Tibial nerve (tissue), 4 donors: ENCODE data around the gene HGF. TPM values are rescaled to one million over a fixed set of nuclear protein-coding genes. Genes with fewer than 3 reads are reported as not detected.
"Not testable (repeated sequence)": the region's sequence is repeated elsewhere in the genome, so short reads cannot be mapped to it uniquely, and the experiment has no call there.

Source experiments
- DNase-seq, 2 donors: peaks; one replicate each; pipeline ENCODE4 v3.0.0-alpha.2; 2019; ENCODE audit warnings: low spot score in 2 of 2
- H3K27ac ChIP-seq, 4 donors: fragments of 200-600 bp; sonication (generic) in 3 of 4; one replicate each; pipeline ENCODE4 v1.5.1; 2017 to 2019; ENCODE audit warnings: mild to moderate bottlenecking in 1 of 4
- H3K27me3 ChIP-seq, 2 donors: fragments of 200-600 bp; sonication (generic) in 1 of 2; one replicate each; pipeline versions ENCODE4 v1.5.1 to v1.6.0; 2017 to 2019
- H3K36me3 ChIP-seq, 3 donors: fragments of 200-600 bp; sonication (generic); one replicate each; pipeline ENCODE4 v1.5.1; 2018 to 2019
- H3K4me1 ChIP-seq, 4 donors: fragments of 200-600 bp; sonication (generic) in 3 of 4; one replicate each; pipeline ENCODE4 v1.5.1; 2017 to 2019
- H3K4me3 ChIP-seq, 4 donors: fragments of 200-600 bp; sonication (generic) in 3 of 4; one replicate each; pipeline ENCODE4 v1.5.1; 2017 to 2019; ENCODE audit warnings: mild to moderate bottlenecking in 1 of 4, moderate library complexity in 1 of 4
- H3K9me3 ChIP-seq, 4 donors: fragments of 200-600 bp; sonication (generic) in 3 of 4; one replicate each; pipeline ENCODE4 v1.5.1; 2017 to 2019
- CTCF ChIP-seq, 5 experiments: fragments of 200-600 bp in 3 of 5; fragments of 450-650 bp in 2 of 5; sonication (generic) in 3 of 5; IDR thresholded peaks; one replicate each; pipeline ENCODE4 v1.5.1; 2016 to 2019; ENCODE audit warnings: antibody characterized with exemption in 5 of 5, mild to moderate bottlenecking in 3 of 5, moderate library complexity in 2 of 5
- EP300 ChIP-seq, 2 donors: sonication (generic); formaldehyde crosslinking; IDR thresholded peaks; one replicate each; pipeline ENCODE4 v1.6.1; 2017; ENCODE audit warnings: antibody characterized with exemption in 2 of 2, mild to moderate bottlenecking in 1 of 2
- POLR2A ChIP-seq, 2 donors: fragments of 450-650 bp; IDR thresholded peaks; one replicate each; pipeline ENCODE4 v1.6.1; 2017; ENCODE audit warnings: antibody characterized with exemption in 2 of 2, mild to moderate bottlenecking in 2 of 2, moderate library complexity in 2 of 2
- WGBS, 2 donors: methylation state at CpG; one replicate each; pipeline ENCODE4 v1.1.5; 2018; 5-methylcytosine and 5-hydroxymethylcytosine counted together
- total RNA-seq, 4 donors: library from RNA; depleted of rRNA; stranded (reverse); fragments of >200 nt; gene quantifications; one replicate each; pipeline ENCODE4 v1.1.0, GENCODE V29; 2016

Gene HGF
- total RNA-seq, 4 donors from 2014 or later = 3.3 to 14.9 (median 5.7) TPM

GRCh38 chr7:81740403-81740802, 29.4 kb downstream of the HGF start:
- H3K9me3 ChIP-seq = no peaks in the 10 kb centered on the region
- no peak overlapping the region for H3K4me3 ChIP-seq
- no peak for DNase-seq
- no peaks in the 10 kb centered on the region for H3K4me1 ChIP-seq
- H3K36me3 ChIP-seq = peaks cover 0 to 6% (median 0%) of the 10 kb centered on the region in 3 donors
- no peaks in the 10 kb centered on the region for H3K27me3 ChIP-seq
- no peak for TF ChIP-seq EP300 (IDR thresholded peaks at IDR 0.05)
- TF ChIP-seq POLR2A (IDR thresholded peaks at IDR 0.05) = no peak
- TF ChIP-seq CTCF (IDR thresholded peaks at IDR 0.05) = no peak
- H3K27ac ChIP-seq = no peak overlapping the region

- 77 to 82% methylated on average over 7 of the region's 7 CpGs for WGBS, 2 donors
- Histone ChIP-seq H3K9me3 (no peaks in the 10 kb centered on the region), H3K4me1 (no peaks in the 10 kb centered on the region), H3K36me3 (peaks cover 0 to 6% (median 0%) of the 10 kb centered on the region in 3 donors), H3K27me3 (no peaks in the 10 kb centered on the region), H3K4me3 (no peak overlapping the region), H3K27ac (no peak overlapping the region)
- DNase-seq = no peak
- TF ChIP-seq POLR2A (IDR thresholded peaks at IDR 0.05) (no peak), CTCF (IDR thresholded peaks at IDR 0.05) (no peak), EP300 (IDR thresholded peaks at IDR 0.05) (no peak)
These were observed 33.8 kb downstream of the HGF start for GRCh38 chr7:81736091-81736490.

- H3K4me3 ChIP-seq = no peak overlapping the region
- TF ChIP-seq CTCF (IDR thresholded peaks at IDR 0.05) = no peak
- TF ChIP-seq EP300 (IDR thresholded peaks at IDR 0.05) = no peak
- TF ChIP-seq POLR2A (IDR thresholded peaks at IDR 0.05) = no peak
- no peak for DNase-seq
- H3K27me3 ChIP-seq = no peaks in the 10 kb centered on the region
- H3K4me1 ChIP-seq = peaks cover 0 to 4% (median 0%) of the 10 kb centered on the region in 4 donors
- no peak overlapping the region for H3K27ac ChIP-seq
- 45 to 57% methylated on average over 6 of the region's 6 CpGs for WGBS, 2 donors
- H3K9me3 ChIP-seq = no peaks in the 10 kb centered on the region
- H3K36me3 ChIP-seq = peaks cover 0 to 15% (median 0%) of the 10 kb centered on the region in 3 donors
These were observed 44.1 kb downstream of the HGF start for GRCh38 chr7:81725812-81726127.

GRCh38 chr7:81725003-81725811, 44.6 kb downstream of the HGF start:
- Histone ChIP-seq H3K9me3 (no peaks in the 10 kb centered on the region), H3K4me1 (peaks cover 0 to 4% (median 0%) of the 10 kb centered on the region in 4 donors), H3K36me3 (peaks cover 0 to 15% (median 0%) of the 10 kb centered on the region in 3 donors), H3K27me3 (no peaks in the 10 kb centered on the region), H3K4me3 (no peak overlapping the region), H3K27ac (no peak overlapping the region)
- WGBS, 2 donors = 95 to 96% methylated on average over 2 of the region's 2 CpGs
- TF ChIP-seq EP300 (IDR thresholded peaks at IDR 0.05) (no peak), POLR2A (IDR thresholded peaks at IDR 0.05) (no peak), CTCF (IDR thresholded peaks at IDR 0.05) (no peak)
- DNase-seq = no peak

GRCh38 chr7:81722250-81722649, 47.6 kb downstream of the HGF start:
- H3K36me3 ChIP-seq = peaks cover 0 to 11% (median 0%) of the 10 kb centered on the region in 3 donors
- DNase-seq, H3K4me3 ChIP-seq, H3K27ac ChIP-seq, H3K4me1 ChIP-seq, H3K27me3 ChIP-seq, H3K9me3 ChIP-seq: not testable (repeated sequence)
- WGBS, 2 donors = 96 to 97% methylated on average over 8 of the region's 8 CpGs
